ENCODE measurements around the gene SPRYD4. TPM values are rescaled to one million over a fixed set of nuclear protein-coding genes. Genes with fewer than 3 reads are reported as not detected.

The SPRYD4 gene
- total and polyA plus RNA-seq, 10 of the 15 experiments (the other 5 are each of a cell fraction or from before 2014, with no cell fraction given) = 4.1 to 6.0 (median 5.1) TPM

GRCh38 chr12:56474389-56474788 lies 6.0 kb downstream of the SPRYD4 start:
- DNase-seq (ENCODE audit: low read depth, low spot score) (no peak), FAIRE-seq (no peak), ATAC-seq (no peak)
- in situ Hi-C loops (cut with MboI) = no loop called here
- SMC1A ChIA-PET (ENCODE audit: uncharacterized antibody, unreplicated experiment) = interaction anchor here (1.3 kb wide), 1 partner anchor 22 kb away, joined by 3 read pairs; no protein-coding TSS in a partner anchor
- BruUV-seq (replicated peaks) = no TSS peak
- Histone ChIP-seq H3K4me3 (no peak overlapping the region), H3K36me3 (ENCODE audit: control insufficient read depth in 2 of 2, insufficient read depth in 2 of 2, low read length in 1 of 2) (peaks cover 0 to 7% of the 10 kb centered on the region in 2 experiments; a peak in 2 of 4 replicates), H3K27ac (ENCODE audit: control insufficient read depth, insufficient read depth) (no peak overlapping the region), H3K9me3 (replicated peaks; ENCODE audit: control insufficient read depth, insufficient read depth, low read length) (no peaks in the 10 kb centered on the region), H2AFZ (ENCODE audit: control insufficient read depth, low read depth, low read length) (no peak overlapping the region), H3K27me3 (replicated peaks in 1 of 2; ENCODE audit: control insufficient read depth in 2 of 2, insufficient read depth in 2 of 2, low read length in 1 of 2) (no peaks in the 10 kb centered on the region), H3K4me1 (ENCODE audit: control insufficient read depth, insufficient read depth, low read length) (peaks cover 15% of the 10 kb centered on the region), H4K20me1 (ENCODE audit: control insufficient read depth, insufficient read depth) (peaks cover 3% of the 10 kb centered on the region; the same call in 1 of the 2 replicates), H3K9ac (ENCODE audit: control insufficient read depth, insufficient read depth, low read length) (no peak overlapping the region), H3K79me2 (ENCODE audit: control insufficient read depth, insufficient read depth, low read length) (peaks cover 21% of the 10 kb centered on the region), H3K4me2 (ENCODE audit: control insufficient read depth, insufficient read depth) (no peak overlapping the region)
- intact Hi-C loops (cut with micrococcal nuclease; ENCODE audit: unreplicated experiment) = no loop called here
- POLR2A ChIA-PET = interaction anchor here (0.5 to 1.0 kb wide), 3 partner anchors 14 to 304 kb away, joined by 3 to 8 read pairs (median 6); no protein-coding TSS in a partner anchor
- TF ChIP-seq YY1 (IDR thresholded peaks at IDR 0.05; ENCODE audit: low read depth, low read length) (no peak), POLR2A (IDR thresholded peaks at IDR 0.05; ENCODE audit: low read depth, low read length) (peak; percentile 51)
- RAD21 ChIA-PET (ENCODE audit: unreplicated experiment) = interaction anchor here (1.5 kb wide), 1 partner anchor 10 kb away, joined by 5 read pairs; no protein-coding TSS in a partner anchor
- WGBS (ENCODE audit: insufficient coverage, insufficient replicate concordance, low lambda C conversion rate, missing lambda C conversion rate) = 93% methylated on average over 9 of the region's 9 CpGs
- CTCF ChIA-PET = interaction anchor here (1.1 to 1.8 kb wide), 2 partner anchors 10 to 282 kb away, joined by 4 to 5 read pairs; no protein-coding TSS in a partner anchor

- Histone ChIP-seq H3K4me2 (ENCODE audit: control insufficient read depth, insufficient read depth) (no peak overlapping the region), H4K20me1 (ENCODE audit: control insufficient read depth, insufficient read depth) (peaks cover 3% of the 10 kb centered on the region; the same call in 1 of the 2 replicates), H3K9me3 (replicated peaks; ENCODE audit: control insufficient read depth, insufficient read depth, low read length) (no peaks in the 10 kb centered on the region), H3K4me1 (ENCODE audit: control insufficient read depth, insufficient read depth, low read length) (peaks cover 14% of the 10 kb centered on the region), H2AFZ (ENCODE audit: control insufficient read depth, low read depth, low read length) (no peak overlapping the region), H3K9ac (ENCODE audit: control insufficient read depth, insufficient read depth, low read length) (no peak overlapping the region), H3K4me3 (no peak overlapping the region), H3K27me3 (replicated peaks in 1 of 2; ENCODE audit: control insufficient read depth in 2 of 2, insufficient read depth in 2 of 2, low read length in 1 of 2) (no peaks in the 10 kb centered on the region), H3K79me2 (ENCODE audit: control insufficient read depth, insufficient read depth, low read length) (peaks cover 7% of the 10 kb centered on the region), H3K27ac (ENCODE audit: control insufficient read depth, insufficient read depth) (no peak overlapping the region), H3K36me3 (ENCODE audit: control insufficient read depth in 2 of 2, insufficient read depth in 2 of 2, low read length in 1 of 2) (peaks cover 0 to 4% of the 10 kb centered on the region in 2 experiments; a peak in 2 of 4 replicates)
- BruUV-seq (replicated peaks) = no TSS peak
- ChIA-PET POLR2A (interaction anchor here (0.6 kb wide), 1 partner anchor 104 kb away, joined by 5 read pairs; no protein-coding TSS in a partner anchor), RAD21 (ENCODE audit: unreplicated experiment) (interaction anchor here (0.6 kb wide), 1 partner anchor 289 kb away, joined by 3 read pairs; no protein-coding TSS in a partner anchor), SMC1A (ENCODE audit: uncharacterized antibody, unreplicated experiment) (no interaction called here), CTCF (no interaction called here)
- DNase-seq (ENCODE audit: low read depth, low spot score) = no peak
- in situ Hi-C loops (cut with MboI) = no loop called here
- no peak for FAIRE-seq
- intact Hi-C loops (cut with micrococcal nuclease; ENCODE audit: unreplicated experiment) = no loop called here
- 96% methylated on average over 6 of the region's 6 CpGs for WGBS (ENCODE audit: insufficient coverage, insufficient replicate concordance, low lambda C conversion rate, missing lambda C conversion rate)
- TF ChIP-seq FOS (IDR thresholded peaks at IDR 0.05; ENCODE audit: borderline replicate concordance, extremely low read depth, insufficient read length) (no peak), ESRRA (IDR thresholded peaks at IDR 0.05; ENCODE audit: low read length) (no peak), ATF3 (IDR thresholded peaks at IDR 0.05; ENCODE audit: borderline replicate concordance, extremely low read depth, low read depth, low read length) (no peak), NFXL1 (IDR thresholded peaks at IDR 0.05; ENCODE audit: borderline replicate concordance) (no peak), CREM (IDR thresholded peaks at IDR 0.05; ENCODE audit: low read depth) (no peak), KDM1A (IDR thresholded peaks at IDR 0.05; ENCODE audit: borderline replicate concordance) (no peak), SREBF2 (IDR thresholded peaks at IDR 0.05; ENCODE audit: low read length) (no peak), CREB1 (IDR thresholded peaks at IDR 0.05; ENCODE audit: low read depth) (no peak), ZBTB4 (CRISPR knock-in tag; IDR thresholded peaks at IDR 0.05) (no peak), HCFC1 (IDR thresholded peaks at IDR 0.05; ENCODE audit: low read length) (no peak)
- TF ChIP-seq, protein P1, sequence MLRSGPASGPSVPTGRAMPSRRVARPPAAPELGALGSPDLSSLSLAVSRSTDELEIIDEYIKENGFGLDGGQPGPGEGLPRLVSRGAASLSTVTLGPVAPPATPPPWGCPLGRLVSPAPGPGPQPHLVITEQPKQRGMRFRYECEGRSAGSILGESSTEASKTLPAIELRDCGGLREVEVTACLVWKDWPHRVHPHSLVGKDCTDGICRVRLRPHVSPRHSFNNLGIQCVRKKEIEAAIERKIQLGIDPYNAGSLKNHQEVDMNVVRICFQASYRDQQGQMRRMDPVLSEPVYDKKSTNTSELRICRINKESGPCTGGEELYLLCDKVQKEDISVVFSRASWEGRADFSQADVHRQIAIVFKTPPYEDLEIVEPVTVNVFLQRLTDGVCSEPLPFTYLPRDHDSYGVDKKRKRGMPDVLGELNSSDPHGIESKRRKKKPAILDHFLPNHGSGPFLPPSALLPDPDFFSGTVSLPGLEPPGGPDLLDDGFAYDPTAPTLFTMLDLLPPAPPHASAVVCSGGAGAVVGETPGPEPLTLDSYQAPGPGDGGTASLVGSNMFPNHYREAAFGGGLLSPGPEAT (IDR thresholded peaks at IDR 0.05; ENCODE audit: low read depth) = no peak
- ATAC-seq = no peak
These were observed 7.8 kb downstream of the SPRYD4 start for GRCh38 chr12:56476143-56476542.
